ENCODE measurements around the gene ABHD11.

Gene ABHD11

GRCh38 chr7:73700581-73701134, 37.9 kb downstream of the ABHD11 start:
- DNase-seq (ENCODE audit: low spot score) = no peak

GRCh38 chr7:73700069-73700423, 38.6 kb downstream of the ABHD11 start:
- DNase-seq (ENCODE audit: low spot score) = no peak

DNA sequence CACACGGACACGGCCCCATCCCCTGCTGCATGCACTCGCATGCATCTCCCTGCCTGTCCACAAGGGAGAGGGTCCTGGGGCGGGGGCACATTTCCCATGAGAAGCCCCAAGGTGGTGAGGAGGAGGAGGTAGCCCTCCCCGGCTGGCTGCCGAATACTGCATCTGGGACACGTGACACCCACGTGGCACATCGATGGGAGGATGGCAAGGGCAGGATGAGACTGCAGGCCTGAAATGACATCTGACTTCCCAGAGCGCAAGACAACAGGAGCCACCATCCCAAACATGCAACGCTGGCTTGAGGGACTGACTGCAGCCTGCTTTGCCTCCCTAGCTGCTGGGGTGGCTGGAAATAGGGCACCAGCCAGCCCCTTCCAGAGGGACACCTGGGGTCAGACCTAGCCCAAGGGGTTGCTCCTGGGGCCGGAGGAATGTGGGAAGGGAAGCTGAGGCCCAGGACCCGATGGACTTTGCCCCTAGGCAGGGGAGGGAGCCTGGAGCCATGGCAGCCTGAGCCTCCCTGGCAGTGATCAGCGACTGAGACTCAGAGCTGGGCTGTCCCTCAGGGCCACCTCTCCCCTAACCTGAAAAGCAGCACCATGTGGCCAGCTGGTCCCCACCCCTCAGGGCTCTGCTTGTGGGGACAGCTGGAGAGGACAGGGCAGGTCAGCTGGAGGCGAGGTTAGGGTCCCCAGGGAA, 39.1 kb downstream of the ABHD11 start:
- no peak for DNase-seq (ENCODE audit: low spot score)

- DNase-seq (ENCODE audit: low spot score) = no peak
These were observed 40.2 kb downstream of the ABHD11 start for GRCh38 chr7:73698410-73698809.

DNA sequence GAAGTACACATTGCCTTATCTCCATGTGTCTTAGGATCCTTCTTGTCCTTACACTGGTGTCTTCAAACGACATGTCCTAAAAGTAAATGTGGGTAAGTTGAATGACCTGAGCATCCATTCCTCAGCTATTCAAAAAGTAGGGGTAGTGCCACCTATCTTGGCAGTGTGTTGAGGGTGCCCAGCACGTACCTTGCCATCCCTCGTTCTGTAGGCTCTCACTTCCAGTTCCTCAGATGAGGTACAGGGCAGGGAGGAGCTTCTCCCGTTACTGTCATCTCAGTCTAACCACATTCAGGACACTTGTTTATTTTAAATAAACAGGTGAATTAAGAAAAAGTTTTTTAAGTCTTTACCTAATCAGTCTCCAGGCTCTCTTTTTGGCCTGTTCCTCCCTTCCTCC, 42.2 kb downstream of the ABHD11 start:
- no peak for DNase-seq (ENCODE audit: low spot score)

- no peak for DNase-seq (ENCODE audit: low spot score)
These were observed 48.0 kb downstream of the ABHD11 start for GRCh38 chr7:73690646-73691045.

DNA sequence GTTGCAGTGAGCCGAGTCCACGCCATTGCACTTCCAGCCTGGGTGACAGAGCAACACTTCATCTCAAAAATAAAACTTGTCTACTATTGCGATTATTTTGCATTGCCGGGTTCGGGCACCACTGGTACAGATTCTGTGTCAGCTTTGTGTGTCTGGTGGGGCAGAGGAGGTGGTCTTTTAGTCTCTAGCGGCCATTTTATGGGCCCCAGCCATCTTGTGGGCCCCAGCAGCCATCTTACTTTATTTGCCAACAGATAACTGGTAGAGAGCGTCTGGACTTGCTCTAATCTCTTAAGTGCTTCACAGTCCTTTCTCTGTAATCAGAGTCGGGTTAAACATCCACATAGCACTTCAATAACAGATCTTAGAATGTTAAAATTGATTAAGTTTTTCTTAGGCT, 50.3 kb downstream of the ABHD11 start:
- DNase-seq (ENCODE audit: low spot score) = no peak
